CD4-positive, alpha-beta T cell treated with Interleukin-10 for 1 hour (primary cell): ENCODE measurements around the gene INPP4A.

Source experiments
- DNase-seq: peaks from one replicate; pipeline ENCODE4 v3.0.0-alpha.2; 2020

The INPP4A gene

GRCh38 chr2:98438190-98439133 is 6.2 kb upstream of the INPP4A start:
- DNase-seq = peak; percentile 57

GRCh38 chr2:98441706-98442450 is 2.8 kb upstream of the INPP4A start:
- no peak for DNase-seq

- no peak for DNase-seq
Measured at GRCh38 chr2:98442488-98442887, 2.2 kb upstream of the INPP4A start.

- no peak for DNase-seq
Measured at GRCh38 chr2:98445177-98445682, 572 bp downstream of the INPP4A start.

GRCh38 chr2:98445683-98446581 is 1.3 kb downstream of the INPP4A start:
- DNase-seq = peak; percentile 44

GRCh38 chr2:98446850-98447249 is 2.2 kb downstream of the INPP4A start:
- DNase-seq = no peak

- peak; percentile 81 for DNase-seq
Measured at GRCh38 chr2:98448441-98449145, 3.9 kb downstream of the INPP4A start.

- no peak for DNase-seq
Measured at GRCh38 chr2:98452396-98453027, 7.9 kb downstream of the INPP4A start.

GRCh38 chr2:98453083-98453482 is 8.4 kb downstream of the INPP4A start:
- DNase-seq = no peak

- no peak for DNase-seq
Measured at GRCh38 chr2:98453531-98453930, 8.9 kb downstream of the INPP4A start.

- DNase-seq = no peak
Measured at GRCh38 chr2:98454073-98454472, 9.4 kb downstream of the INPP4A start.

- peak; percentile 50 for DNase-seq
Measured at GRCh38 chr2:98454500-98455235, 10.0 kb downstream of the INPP4A start.

- DNase-seq = peak; percentile 64
Measured at GRCh38 chr2:98455494-98455976, 10.9 kb downstream of the INPP4A start.

GRCh38 chr2:98457045-98457696 is 12.5 kb downstream of the INPP4A start:
- no peak for DNase-seq

GRCh38 chr2:98458207-98458606 is 13.5 kb downstream of the INPP4A start:
- DNase-seq = peak; percentile 59

- DNase-seq = no peak
Measured at GRCh38 chr2:98458667-98459380, 14.2 kb downstream of the INPP4A start.

- no peak for DNase-seq
Measured at GRCh38 chr2:98459496-98460175, 15.0 kb downstream of the INPP4A start.
